Upper lobe of left lung (tissue), 4 donors: Measurements from ENCODE around the gene TCF12.

Source experiments
- CTCF ChIP-seq, 6 experiments: fragments of 450-650 bp in 4 of 6; fragments of 200-600 bp in 2 of 6; sonication (generic) in 2 of 6; IDR thresholded peaks; one replicate each; pipeline ENCODE4 v1.5.1; 2016 to 2019; ENCODE audit warnings: antibody characterized with exemption in 6 of 6
- EP300 ChIP-seq, 4 donors: sonication (generic); formaldehyde crosslinking; IDR thresholded peaks; one replicate each; pipeline ENCODE4 v1.5.1; 2017; ENCODE audit warnings: antibody characterized with exemption in 4 of 4, control low read depth in 2 of 4
- POLR2A ChIP-seq, 4 donors: fragments of 450-650 bp; IDR thresholded peaks; one replicate each; pipeline ENCODE4 v1.5.1; 2016 to 2017; ENCODE audit warnings: antibody characterized with exemption in 4 of 4, mild to moderate bottlenecking in 2 of 4
- POLR2AphosphoS5 ChIP-seq, 2 donors: sonication (generic); formaldehyde crosslinking; IDR thresholded peaks; one replicate each; pipeline ENCODE4 v1.5.1; 2017; ENCODE audit warnings: antibody characterized with exemption in 2 of 2

GRCh38 chr15:57134851-57135250 is 216.4 kb downstream of the TCF12 start:
- TF ChIP-seq CTCF (IDR thresholded peaks at IDR 0.05) (no peak), POLR2A (IDR thresholded peaks at IDR 0.05) (no peak), POLR2AphosphoS5 (IDR thresholded peaks at IDR 0.05) (no peak), EP300 (IDR thresholded peaks at IDR 0.05) (no peak)
